Hepatic stellate cell (primary cell): ENCODE results near the gene DEXI.
"Not testable (repeated sequence)": the region's sequence is repeated elsewhere in the genome, so short reads cannot be mapped to it uniquely, and the experiment has no call there.

ENCODE experiments used
- DNase-seq: peaks from one replicate; pipeline ENCODE4 v3.0.0; 2011; ENCODE audit warnings: low spot score

DEXI gene

GRCh38 chr16:10926867-10927266 is 15.4 kb downstream of the DEXI start:
- DNase-seq, result no peak

GRCh38 chr16:10926094-10926493 is 16.2 kb downstream of the DEXI start:
- DNase-seq, result no peak

- DNase-seq, result not testable (repeated sequence)
These were observed 17.0 kb downstream of the DEXI start for GRCh38 chr16:10925285-10925684.

- no peak for DNase-seq
These were observed 18.5 kb downstream of the DEXI start for GRCh38 chr16:10923650-10924214.

- no peak for DNase-seq
These were observed 19.1 kb downstream of the DEXI start for GRCh38 chr16:10923146-10923649.

GRCh38 chr16:10922328-10923145 is 19.7 kb downstream of the DEXI start:
- peak; percentile 31 for DNase-seq

- no peak for DNase-seq
These were observed 20.5 kb downstream of the DEXI start for GRCh38 chr16:10921536-10922327.

- no peak for DNase-seq
These were observed 21.4 kb downstream of the DEXI start for GRCh38 chr16:10920726-10921427.

GRCh38 chr16:10919003-10919351 is 23.3 kb downstream of the DEXI start:
- DNase-seq, result no peak

- DNase-seq, result peak; percentile 89
These were observed 23.8 kb downstream of the DEXI start for GRCh38 chr16:10918294-10919002.

- DNase-seq, result no peak
These were observed 25.7 kb downstream of the DEXI start for GRCh38 chr16:10916534-10916933.

GRCh38 chr16:10911267-10911666 is 31.0 kb downstream of the DEXI start:
- no peak for DNase-seq

DNA sequence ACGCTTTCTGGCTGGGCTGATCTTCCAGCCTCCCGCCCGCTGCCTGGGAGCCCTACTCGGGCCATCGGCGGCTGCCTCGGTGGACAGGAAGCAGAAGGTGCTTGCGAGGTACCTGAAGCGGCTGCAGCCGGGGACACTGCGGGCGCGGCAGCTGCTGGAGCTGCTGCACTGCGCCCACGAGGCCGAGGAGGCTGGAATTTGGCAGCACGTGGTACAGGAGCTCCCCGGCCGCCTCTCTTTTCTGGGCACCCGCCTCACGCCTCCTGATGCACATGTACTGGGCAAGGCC is 34.6 kb downstream of the DEXI start:
- no peak for DNase-seq

DNA sequence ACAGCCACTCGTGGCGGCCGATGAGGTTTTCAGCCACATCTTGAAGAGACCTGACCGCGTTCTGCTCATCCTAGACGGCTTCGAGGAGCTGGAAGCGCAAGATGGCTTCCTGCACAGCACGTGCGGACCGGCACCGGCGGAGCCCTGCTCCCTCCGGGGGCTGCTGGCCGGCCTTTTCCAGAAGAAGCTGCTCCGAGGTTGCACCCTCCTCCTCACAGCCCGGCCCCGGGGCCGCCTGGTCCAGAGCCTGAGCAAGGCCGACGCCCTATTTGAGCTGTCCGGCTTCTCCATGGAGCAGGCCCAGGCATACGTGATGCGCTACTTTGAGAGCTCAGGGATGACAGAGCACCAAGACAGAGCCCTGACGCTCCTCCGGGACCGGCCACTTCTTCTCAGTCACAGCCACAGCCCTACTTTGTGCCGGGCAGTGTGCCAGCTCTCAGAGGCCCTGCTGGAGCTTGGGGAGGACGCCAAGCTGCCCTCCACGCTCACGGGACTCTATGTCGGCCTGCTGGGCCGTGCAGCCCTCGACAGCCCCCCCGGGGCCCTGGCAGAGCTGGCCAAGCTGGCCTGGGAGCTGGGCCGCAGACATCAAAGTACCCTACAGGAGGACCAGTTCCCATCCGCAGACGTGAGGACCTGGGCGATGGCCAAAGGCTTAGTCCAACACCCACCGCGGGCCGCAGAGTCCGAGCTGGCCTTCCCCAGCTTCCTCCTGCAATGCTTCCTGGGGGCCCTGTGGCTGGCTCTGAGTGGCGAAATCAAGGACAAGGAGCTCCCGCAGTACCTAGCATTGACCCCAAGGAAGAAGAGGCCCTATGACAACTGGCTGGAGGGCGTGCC is 35.1 kb downstream of the DEXI start:
- DNase-seq, result no peak

DNA sequence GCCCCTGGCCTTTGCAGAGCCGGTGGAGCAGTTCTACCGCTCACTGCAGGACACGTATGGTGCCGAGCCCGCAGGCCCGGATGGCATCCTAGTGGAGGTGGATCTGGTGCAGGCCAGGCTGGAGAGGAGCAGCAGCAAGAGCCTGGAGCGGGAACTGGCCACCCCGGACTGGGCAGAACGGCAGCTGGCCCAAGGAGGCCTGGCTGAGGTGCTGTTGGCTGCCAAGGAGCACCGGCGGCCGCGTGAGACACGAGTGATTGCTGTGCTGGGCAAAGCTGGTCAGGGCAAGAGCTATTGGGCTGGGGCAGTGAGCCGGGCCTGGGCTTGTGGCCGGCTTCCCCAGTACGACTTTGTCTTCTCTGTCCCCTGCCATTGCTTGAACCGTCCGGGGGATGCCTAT is 35.8 kb downstream of the DEXI start:
- no peak for DNase-seq

DNA sequence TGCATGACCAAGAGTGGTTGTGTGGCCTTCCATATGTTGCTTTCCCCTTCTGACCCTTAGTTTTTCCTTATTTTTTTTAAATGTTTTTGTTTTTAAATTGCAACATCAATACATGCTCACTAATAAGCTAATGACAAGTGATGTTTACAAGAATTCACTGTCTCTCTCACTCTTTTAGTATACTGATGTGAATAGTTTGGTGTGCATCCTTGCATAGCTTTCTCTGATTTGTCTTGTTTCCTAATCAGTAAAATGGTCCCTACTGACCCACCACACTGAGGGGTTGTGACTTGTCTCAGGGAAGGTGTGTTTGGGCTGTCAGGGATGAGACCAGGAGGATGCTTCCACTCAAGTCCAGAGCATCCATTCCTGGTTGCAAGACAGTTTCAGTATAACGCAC is 39.3 kb downstream of the DEXI start:
- no peak for DNase-seq

DNA sequence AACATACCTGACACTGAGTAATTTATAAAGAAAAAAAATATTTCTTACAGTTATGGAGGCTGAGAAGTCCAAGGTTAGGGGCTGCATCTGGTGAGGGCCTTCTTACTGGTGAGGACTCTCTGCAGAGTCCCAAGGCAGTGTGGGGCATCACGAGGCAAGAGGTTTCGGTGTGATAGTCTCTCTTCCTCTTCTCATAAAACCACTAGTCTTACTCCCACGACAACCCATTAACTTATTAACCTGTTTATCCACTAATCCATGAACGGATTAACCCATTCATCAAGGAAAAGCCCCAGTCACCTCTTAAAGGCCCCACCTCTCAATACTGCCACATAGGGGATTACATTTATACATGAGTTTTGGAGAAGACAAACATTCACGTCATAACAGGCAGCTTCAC is 45.1 kb downstream of the DEXI start:
- DNase-seq, result no peak

DNA sequence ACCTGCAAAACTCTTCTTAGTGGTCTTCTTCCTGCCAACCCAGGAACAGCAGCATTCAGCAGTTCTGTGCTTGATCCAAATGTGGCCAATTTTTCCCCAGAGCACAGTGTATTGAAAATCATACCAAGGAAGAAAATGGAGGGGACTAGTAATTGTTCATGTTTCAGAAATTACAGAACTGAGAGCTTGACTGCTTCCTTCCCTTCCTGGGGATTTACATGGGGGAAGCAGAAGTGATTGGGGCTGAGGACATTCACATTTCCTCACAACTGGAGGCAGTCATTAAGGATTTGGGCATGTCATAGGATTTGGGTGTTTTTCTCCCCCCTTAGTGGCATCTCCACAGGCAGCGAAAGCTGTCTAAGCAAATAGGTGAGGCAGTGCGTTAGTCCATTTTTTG is 45.5 kb downstream of the DEXI start:
- no peak for DNase-seq

DNA sequence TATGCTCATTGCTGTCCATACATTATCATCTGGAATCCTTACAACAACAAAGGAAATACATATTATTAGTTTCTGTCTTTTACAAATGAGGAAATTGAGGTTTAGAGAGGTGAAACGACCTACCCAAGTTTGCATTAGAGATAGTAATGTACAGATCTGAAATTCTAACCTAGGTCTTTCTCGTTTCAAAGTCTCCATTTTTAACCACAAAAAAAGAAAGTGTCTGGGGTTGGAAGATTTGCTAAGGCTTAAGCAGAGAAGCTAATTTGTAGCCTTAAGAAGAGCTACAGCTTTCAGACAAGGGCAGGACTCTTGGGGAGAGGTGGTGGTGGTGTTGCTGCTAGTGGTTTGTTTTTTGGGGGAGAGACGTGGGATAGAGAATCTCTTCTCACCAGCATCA is 46.1 kb downstream of the DEXI start:
- DNase-seq, result no peak

DNA sequence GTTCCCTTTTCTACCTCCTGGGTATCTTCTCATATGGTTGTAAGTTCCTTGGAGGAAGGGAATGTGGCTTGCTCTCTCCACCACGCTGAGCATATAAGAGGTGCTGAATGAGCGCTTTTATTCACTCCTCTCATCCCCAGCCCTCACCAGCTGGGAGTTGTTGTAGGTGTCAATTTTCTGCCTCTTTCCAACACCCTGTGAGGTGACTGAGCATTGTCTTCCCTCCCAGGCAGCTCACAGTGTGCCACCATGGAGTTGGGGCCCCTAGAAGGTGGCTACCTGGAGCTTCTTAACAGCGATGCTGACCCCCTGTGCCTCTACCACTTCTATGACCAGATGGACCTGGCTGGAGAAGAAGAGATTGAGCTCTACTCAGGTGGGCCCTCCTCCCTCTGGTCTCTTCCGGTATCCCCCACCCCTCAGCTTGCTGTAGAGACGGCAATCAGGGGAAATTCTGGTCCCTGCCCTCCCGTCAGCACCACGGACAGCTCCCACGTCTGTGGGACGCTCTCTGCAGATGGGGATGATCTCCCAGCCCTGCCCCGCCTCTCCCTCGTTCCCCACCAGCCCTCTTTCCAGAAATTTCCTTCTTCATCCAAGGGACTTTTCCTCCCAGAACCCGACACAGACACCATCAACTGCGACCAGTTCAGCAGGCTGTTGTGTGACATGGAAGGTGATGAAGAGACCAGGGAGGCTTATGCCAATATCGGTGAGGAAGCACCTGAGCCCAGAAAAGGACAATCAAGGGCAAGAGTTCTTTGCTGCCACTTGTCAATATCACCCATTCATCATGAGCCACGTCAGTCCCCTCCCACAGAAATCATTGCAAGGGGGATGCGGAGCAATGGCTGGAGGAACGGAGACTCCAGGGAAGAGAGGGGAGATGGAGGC is 47.0 kb downstream of the DEXI start:
- DNase-seq, result peak; percentile 44
